ENCODE data around the gene AKAP13.

AKAP13 gene

DNA sequence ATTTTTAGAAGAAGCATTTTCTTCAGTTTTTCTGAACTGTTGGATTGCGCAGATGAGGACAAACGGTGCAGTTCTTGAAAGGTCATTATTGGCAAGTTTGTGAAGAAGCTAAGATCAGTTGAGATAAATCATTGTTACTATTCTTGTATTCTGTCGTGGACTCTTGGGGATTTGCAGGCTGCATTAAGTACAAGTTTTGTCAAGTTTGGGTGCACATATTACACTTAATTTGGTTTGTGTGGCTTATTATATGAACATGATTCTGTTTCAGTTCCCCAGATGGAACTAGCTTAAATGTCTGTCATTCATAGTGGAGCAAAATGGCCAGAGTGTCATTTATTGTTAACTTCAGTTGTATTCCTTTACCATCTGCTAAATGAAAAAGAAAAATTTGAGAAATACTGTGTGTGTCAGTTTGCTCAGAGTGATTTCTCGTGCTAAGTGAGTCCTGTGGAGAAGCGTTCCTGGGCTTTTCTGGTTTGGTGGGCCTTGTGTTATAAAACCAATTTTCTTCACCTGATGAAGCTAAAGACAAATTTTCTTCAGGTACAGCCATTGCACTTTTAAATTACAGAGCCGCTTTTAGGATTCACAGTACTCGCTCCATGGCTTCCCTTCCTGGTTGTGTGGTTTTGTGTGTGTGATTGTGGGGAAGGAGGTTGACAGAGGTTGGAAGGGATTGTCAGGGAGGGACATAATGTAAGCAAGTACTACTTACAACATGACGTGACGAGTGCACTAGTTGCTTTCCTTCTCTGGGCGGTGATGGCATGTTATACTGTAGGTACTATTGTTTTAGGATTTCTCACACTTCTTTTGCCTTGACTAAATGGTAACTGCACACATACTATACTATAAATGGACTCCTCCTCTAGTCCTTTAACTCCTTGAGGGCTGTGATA is 1.7 kb downstream of the AKAP13 start:
- peak; percentile 23 for DNase-seq (ENCODE audit: low read depth)
- TF ChIP-seq MYC (IDR thresholded peaks at IDR 0.05; ENCODE audit: low read depth, low read length) = no peak
- TF ChIP-seq CTCF (IDR thresholded peaks at IDR 0.05; ENCODE audit: low read depth, low read length) = no peak
- TF ChIP-seq, protein P1, sequence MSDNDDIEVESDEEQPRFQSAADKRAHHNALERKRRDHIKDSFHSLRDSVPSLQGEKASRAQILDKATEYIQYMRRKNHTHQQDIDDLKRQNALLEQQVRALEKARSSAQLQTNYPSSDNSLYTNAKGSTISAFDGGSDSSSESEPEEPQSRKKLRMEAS (IDR thresholded peaks at IDR 0.05; ENCODE audit: low read depth, low read length) = no peak
- no peak for TF ChIP-seq POLR2A (IDR thresholded peaks at IDR 0.05; ENCODE audit: extremely low read depth, insufficient read length)
- H3K4me3 ChIP-seq (ENCODE audit: low read depth, low read length) = peak overlapping the region; percentile 59

- no peak overlapping the region for H3K4me3 ChIP-seq (ENCODE audit: low read depth, low read length)
- TF ChIP-seq POLR2A (IDR thresholded peaks at IDR 0.05; ENCODE audit: extremely low read depth, insufficient read length) (no peak), CTCF (IDR thresholded peaks at IDR 0.05; ENCODE audit: low read depth, low read length) (no peak), MYC (IDR thresholded peaks at IDR 0.05; ENCODE audit: low read depth, low read length) (no peak)
- TF ChIP-seq, protein P1 (IDR thresholded peaks at IDR 0.05; ENCODE audit: low read depth, low read length) = no peak
- DNase-seq (ENCODE audit: low read depth) = no peak
Observed at GRCh38 chr15:85382942-85383341, 2.5 kb downstream of the AKAP13 start.

GRCh38 chr15:85383470-85384148 is 3.2 kb downstream of the AKAP13 start:
- no peak for DNase-seq (ENCODE audit: low read depth)
- TF ChIP-seq POLR2A (IDR thresholded peaks at IDR 0.05; ENCODE audit: extremely low read depth, insufficient read length) = no peak
- TF ChIP-seq MYC (IDR thresholded peaks at IDR 0.05; ENCODE audit: low read depth, low read length) = no peak
- no peak for TF ChIP-seq CTCF (IDR thresholded peaks at IDR 0.05; ENCODE audit: low read depth, low read length)
- TF ChIP-seq, protein P1 (IDR thresholded peaks at IDR 0.05; ENCODE audit: low read depth, low read length) = no peak
- H3K4me3 ChIP-seq (ENCODE audit: low read depth, low read length) = no peak overlapping the region

- H3K4me3 ChIP-seq (ENCODE audit: low read depth, low read length) = no peak overlapping the region
- DNase-seq (ENCODE audit: low read depth) = no peak
- TF ChIP-seq, protein P1 (IDR thresholded peaks at IDR 0.05; ENCODE audit: low read depth, low read length) = no peak
- TF ChIP-seq CTCF (IDR thresholded peaks at IDR 0.05; ENCODE audit: low read depth, low read length) = no peak
- TF ChIP-seq MYC (IDR thresholded peaks at IDR 0.05; ENCODE audit: low read depth, low read length) = no peak
- TF ChIP-seq POLR2A (IDR thresholded peaks at IDR 0.05; ENCODE audit: extremely low read depth, insufficient read length) = no peak
Observed at GRCh38 chr15:85386261-85386660, 5.9 kb downstream of the AKAP13 start.

- DNase-seq (ENCODE audit: low read depth) = no peak
- TF ChIP-seq POLR2A (IDR thresholded peaks at IDR 0.05; ENCODE audit: extremely low read depth, insufficient read length) (no peak), CTCF (IDR thresholded peaks at IDR 0.05; ENCODE audit: low read depth, low read length) (no peak), MYC (IDR thresholded peaks at IDR 0.05; ENCODE audit: low read depth, low read length) (no peak)
- TF ChIP-seq, protein P1 (IDR thresholded peaks at IDR 0.05; ENCODE audit: low read depth, low read length) = no peak
- H3K4me3 ChIP-seq (ENCODE audit: low read depth, low read length) = no peak overlapping the region
Observed at GRCh38 chr15:85388566-85389305, 8.3 kb downstream of the AKAP13 start.

Data from NB4 (cell line).